Right lung (tissue), 10 donors: Measurements from ENCODE around the gene SAG. TPM values are rescaled to one million over a fixed set of nuclear protein-coding genes. Genes with fewer than 3 reads are reported as not detected.

ENCODE experiments used
- DNase-seq, 2 donors: peaks; one replicate each; pipeline ENCODE4 v3.0.0-alpha.2; 2013
- long read RNA-seq, 8 donors: transcript quantifications; one replicate each; lab custom pipeline, GENCODE V29; 2026
- polyA plus RNA-seq, 5 donors: library from polyadenylated mRNA; unstranded; fragments of 120-200 nt; gene quantifications; one replicate each; pipeline versions ENCODE4 v1.2.1 to v1.2.3, GENCODE V29; 2013; ENCODE audit warnings: inconsistent platforms in 1 of 5, low replicate concordance in 1 of 5; ENCODE audit not compliant: insufficient read length in 5 of 5, insufficient read depth in 1 of 5

SAG gene
- polyA plus RNA-seq, result under 1 TPM; 0.11 to 0.29 (median 0.18) TPM
- long read RNA-seq, donor 1, result 0 reads
- long read RNA-seq, donor 2, result 0 reads
- long read RNA-seq, donor 3, result 0 reads
- long read RNA-seq, donor 4, result 0 reads
- long read RNA-seq, donor 5, result 0 reads
- long read RNA-seq, donor 6, result 0 reads
- long read RNA-seq, donor 7, result 0 reads
- long read RNA-seq, donor 8, result 0 reads

DNA sequence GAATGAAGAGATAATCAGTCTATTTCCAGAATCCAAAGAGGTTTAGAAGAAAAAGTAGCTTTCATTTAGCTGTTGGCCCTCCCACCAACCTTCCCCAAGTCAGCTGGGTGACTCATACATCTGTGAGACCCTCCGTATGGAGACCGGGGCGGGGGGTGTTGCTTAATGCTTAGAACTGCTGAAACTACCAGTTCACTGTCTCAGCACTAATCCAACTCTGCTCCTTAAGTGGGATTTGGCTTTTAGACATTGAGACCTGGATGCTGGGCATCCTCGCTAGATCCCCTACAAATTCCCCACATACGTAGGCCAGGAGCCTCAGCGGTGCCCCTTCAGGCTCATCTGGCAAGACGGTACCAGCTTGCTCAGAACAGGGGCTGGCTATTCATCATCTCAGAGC lies at the start of gene SAG:
Gene SAG, plus strand, starts transcription at position 252 of the 400 bp plus-strand sequence. CDS start 1,374 bp downstream, outside the sequence.
- no peak for DNase-seq

DNA sequence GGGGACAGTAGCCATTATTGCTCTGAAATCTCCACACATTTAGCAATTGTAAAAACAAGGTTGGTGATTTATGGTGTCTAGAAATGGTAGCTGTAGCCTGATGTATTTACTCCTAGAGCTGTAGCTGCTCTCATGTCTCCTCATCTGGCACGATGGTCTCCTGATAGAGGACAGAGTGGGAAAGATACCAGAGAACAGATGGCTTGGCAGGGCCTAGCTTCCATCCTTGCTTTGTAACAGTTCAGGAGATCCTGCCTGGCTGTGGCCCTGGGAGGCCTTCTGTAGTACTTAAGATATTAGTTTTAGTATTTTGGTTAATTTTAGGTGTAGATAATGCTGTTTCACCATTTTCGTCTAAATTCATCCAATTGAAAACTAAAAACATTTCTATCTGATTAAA lies 49.4 kb upstream of the SAG start:
- no peak for DNase-seq

DNA sequence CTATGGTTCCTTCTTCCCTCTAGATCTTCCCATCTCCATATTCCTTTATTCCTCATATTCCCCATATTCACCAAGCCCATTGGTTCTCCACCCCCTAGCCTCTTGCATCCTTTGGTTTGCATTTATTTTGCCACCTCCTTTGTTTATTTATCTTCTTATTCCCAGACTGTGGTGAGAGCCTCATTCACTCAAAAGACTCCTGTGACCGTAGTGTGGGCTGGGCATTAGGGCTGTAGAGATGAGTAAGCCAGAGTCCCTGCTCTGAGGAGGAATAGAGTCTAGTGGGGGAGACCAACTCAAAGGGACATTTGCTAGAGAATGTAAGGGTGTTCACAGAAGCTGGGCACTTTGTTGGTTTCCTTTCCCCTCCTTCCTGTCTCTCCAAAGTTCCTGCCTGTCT lies 47.9 kb upstream of the SAG start:
- no peak for DNase-seq

DNA sequence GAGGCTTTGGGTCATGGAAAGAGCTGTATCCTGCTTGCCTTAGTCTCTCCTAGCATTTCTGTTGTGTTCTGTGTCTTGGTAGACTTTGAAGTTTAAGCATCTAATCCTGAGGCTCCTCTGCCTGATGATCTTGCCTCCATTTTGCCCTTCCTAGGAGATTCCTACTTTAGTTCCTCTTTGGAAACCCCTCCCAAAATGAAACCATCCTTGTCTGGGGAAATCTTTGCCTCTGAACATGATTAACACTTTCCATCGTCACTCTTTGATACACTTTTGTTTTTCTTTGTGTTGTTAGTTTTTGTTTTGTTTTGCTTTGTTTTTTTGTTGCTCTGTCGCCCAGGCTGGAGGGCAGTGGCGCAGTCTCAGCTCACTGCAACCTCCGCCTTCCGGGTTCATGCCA lies 47.0 kb upstream of the SAG start:
- no peak for DNase-seq

DNA sequence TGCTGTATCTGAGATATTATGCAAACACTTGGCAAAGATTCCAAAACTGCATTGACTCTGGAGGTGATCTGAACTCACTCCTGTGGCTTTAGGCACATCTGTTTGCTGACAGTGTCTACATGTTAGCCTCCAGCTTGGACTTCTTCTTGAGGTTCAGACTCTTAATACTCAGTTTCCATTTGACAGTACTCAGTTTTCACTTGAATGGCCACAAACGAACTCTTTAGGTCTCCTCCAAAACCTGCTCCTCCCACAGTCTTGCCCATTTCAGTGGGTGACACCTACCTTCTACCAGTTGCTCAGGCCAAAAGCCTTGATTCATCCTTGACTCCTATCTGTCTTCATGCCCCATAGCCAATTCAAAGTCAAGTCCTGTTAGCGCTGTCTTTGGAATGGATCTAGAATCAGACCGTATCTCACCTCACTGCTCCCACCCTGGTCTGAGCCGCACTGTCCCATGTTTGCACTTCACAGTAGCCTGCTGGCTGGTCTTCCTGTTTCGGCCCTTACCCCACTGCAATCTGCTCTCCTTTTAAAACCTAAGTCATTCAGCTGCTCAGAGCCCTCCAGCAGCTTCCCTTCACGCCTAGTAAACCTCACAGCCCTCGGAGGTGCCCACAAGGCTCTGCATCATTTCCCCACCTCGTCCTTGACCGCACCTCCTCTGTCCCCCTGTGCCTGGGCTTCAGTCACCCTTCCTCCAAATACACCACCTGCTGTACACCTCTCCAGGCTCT lies 45.6 kb upstream of the SAG start:
- DNase-seq, result no peak

DNA sequence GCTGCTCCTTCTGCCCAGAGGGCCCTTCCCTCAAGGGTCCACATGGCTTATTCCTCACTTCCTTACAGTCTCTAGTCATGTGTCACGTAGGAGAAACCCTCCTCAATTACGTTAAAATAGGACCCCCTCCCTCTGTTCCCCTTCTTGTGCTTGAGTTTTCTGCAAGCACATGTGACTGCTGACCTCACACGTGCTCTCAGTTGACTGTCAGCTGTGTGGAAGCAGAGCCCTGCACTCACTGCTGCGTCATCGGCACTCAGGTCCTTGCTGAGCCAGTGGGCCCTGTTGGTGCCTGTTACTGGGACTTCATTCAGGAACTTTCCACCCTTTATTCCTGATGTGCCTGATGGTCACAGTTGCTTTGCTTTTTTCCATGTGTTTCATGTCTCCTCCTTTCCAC lies 45.1 kb upstream of the SAG start:
- no peak for DNase-seq

DNA sequence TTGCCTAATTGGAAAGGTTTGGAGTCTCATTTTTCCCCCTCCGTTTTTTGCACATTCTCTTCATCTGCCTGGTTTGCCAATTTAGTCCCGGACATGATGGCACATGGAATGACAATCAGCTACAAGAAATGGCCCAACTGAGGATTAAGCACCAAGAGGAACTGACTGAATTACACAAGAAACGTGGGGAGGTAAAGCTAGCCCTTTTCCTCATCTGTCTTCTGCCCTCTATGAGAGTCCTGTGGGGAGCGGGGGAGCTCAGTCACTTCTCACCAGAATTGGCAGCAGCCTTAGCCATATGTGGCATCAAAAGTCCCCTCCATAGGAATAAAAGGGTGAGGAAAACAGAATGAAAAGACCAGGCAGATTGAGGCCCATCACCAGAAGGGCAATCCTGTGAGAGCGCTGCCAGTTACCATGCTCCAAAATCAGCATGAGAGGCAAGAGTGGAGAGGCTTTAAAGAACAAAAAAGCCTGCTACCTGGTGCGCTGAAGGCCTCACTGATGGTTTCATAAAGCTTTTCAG lies 44.5 kb upstream of the SAG start:
- DNase-seq, result no peak

DNA sequence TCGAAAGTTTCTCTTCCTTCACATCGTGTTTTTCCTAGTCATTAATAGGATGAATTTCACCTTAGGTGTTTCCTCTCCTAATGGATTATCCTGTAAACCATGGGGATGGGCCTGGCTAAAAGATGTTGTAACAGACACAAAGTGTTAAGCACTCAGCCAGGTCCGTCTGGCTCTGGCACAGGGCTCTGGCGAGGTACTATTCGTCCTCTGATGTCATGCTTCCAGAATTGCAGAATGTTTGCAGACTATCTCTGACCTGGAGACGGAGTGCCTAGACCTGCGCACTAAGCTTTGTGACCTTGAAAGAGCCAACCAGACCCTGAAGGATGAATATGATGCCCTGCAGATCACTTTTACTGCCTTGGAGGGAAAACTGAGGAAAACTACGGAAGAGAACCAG lies 42.9 kb upstream of the SAG start:
- DNase-seq, result no peak

DNA sequence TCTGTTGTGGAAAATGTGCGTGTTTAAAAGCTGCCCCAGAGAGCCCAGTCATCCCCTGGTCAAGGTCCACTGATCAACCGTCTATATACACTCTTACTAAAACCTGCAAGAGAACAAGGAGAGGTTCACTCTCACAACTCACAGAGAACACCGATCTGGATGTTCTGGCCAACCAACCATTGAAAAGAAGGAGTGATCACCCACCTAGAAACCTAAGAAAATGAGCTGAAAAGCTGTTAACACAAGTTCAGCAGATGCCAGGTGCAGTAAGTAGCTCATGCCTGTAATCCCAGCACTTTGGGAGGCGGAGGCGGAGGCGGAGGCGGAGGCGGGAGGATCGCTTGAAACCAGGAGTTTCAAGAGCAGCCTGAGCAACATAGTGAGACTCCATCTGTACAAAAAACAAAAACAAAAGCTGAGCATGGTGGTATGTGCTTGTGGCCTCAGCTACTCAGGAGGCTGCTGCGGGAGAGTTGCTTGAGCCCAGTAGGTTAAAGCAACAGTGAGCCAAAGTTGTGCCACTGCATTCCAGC lies 41.7 kb upstream of the SAG start:
- DNase-seq, result no peak

DNA sequence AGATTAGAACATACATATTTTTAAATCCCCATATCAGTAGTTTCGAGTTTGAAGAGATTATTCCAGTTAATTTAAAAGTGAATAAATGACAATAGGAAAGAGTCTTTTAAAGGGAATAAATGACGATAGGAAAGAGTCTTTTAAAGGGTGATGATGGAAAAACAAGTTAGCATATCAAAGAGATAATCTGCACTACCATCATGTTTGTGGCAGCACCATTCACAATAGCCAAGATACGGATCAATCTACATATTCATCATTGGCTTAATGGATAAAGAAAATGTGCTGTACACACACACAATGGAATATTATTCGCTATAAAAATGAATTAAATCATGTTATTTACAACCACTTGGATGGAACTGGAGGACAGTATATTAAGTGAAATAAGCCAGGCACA lies 41.1 kb upstream of the SAG start:
- DNase-seq, result no peak

DNA sequence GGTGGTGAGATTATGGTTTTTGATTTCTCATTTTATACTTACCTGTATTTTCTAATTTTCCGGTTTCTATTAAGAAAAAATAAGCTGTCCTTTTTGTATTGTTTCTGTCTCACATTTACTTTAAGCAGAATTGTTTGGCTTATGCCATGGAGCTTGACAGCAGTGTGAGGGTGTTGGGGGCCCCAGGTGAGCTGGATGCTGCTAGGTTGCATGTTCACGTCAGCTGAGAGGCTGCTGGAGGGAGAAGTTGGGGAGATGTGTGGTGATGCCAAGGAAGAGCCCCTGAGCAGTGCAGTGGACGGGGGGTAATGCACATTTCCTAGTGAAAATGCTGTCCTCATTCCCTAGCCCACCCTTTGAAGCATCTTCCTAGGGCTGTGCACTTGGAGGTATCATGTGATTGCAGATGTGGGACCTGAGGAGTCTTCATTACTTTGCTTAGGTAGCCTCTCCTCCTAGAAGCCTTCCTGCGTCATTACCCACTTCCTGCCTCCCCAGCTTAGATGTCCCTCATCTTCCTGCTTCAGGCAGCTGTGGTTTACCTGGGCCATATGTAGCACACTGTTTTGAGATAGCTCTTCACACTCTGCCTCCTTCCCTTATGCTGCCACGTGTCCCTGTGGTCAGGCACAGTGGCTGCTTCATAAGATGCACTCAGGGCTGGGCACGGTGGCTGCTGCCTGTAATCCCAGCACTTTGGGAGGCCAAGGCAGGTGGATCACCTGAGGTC lies 39.9 kb upstream of the SAG start:
- no peak for DNase-seq

DNA sequence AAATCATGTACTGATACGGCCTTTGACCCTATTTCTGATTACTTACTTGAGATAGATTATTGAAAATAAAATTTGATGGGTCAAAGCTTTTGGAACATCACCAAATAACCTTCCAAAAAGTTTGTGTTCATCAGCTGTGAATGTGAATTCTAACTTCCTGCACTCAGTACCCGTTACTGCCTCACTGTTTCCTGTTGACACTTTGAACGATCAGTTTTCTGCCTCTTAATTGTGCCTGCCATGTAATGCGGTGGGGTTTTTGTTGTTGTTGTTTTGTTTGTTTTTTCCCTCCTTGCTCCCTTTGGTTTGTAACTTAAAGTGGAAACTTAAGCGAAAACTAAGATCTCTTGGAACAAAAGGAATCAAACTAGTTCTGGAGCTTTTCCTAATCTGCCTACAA lies 37.2 kb upstream of the SAG start:
- no peak for DNase-seq

DNA sequence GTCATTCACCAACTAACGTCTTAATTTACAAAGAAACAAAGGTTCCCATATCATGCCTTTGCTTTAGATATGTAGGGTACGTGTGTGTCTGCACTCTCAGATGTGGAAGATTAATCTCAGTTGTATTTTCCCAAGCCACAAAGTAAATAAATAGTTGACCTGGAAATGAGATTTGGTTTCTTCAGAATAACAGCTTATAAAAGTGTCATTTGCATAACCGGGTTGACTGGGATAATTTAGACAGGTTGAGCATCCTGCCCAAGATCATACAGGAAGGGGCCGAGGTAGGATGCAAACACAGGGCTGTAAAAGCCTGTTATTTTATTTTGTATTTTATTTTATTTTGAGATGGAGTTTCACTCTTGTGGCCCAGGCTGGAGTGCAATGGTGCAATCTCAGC lies 36.7 kb upstream of the SAG start:
- DNase-seq, result no peak

DNA sequence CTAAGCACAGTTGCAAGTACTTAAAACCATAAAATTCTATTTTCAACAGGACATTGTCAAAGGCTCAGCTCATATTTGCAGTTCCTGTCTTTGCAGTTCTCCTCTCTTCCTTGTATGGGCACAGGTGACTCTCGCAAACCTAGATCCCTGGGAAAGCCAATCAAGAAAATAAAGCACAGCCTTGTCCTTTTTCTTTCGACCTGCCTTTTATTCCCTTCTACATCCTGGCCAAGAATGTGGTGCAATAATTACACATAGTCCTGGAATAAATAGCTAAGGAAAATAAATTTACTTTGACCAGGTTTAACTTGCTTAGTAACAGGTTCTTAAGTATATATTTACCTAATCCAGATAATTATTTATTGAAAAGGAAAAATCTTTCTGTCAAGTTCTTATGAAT lies 35.9 kb upstream of the SAG start:
- no peak for DNase-seq

DNA sequence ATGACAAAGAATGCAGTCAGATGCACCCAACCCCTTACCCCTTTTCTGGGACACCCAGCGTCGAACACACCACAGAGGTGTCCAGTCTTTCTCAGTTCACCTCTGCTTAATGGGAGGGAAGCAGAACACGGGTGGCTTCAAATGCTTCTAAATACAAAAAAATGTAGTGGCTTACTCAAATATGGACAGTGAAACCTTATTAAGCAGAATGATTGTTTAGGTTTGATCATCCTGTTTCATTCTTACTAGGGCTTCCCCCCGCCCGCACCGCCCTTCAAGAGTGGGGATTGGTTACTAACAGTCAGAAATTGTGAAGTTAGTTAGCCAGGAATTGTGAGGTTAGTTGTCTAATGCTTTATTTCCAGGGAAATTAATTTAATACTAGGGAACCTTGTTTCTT lies 34.5 kb upstream of the SAG start:
- no peak for DNase-seq

DNA sequence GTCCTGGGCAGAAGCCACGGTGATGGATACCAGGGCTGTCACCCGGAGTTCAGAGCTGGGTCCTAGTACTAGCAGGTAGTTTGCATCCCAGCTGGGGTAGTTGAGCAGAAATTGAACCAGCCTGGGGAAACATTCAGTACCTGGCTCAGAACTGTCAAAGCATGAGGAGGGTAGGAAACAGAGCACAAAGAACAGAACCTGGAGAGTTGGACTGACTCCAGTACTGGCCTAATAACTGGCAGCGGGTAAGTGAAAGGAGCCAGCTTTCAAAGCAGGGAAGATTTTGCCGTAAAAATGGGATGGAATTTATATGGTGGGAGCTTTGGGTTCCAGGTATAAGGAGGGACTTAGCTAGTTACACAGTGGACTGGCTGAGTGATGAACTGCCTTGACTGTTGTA lies 32.4 kb upstream of the SAG start:
- DNase-seq, result no peak

DNA sequence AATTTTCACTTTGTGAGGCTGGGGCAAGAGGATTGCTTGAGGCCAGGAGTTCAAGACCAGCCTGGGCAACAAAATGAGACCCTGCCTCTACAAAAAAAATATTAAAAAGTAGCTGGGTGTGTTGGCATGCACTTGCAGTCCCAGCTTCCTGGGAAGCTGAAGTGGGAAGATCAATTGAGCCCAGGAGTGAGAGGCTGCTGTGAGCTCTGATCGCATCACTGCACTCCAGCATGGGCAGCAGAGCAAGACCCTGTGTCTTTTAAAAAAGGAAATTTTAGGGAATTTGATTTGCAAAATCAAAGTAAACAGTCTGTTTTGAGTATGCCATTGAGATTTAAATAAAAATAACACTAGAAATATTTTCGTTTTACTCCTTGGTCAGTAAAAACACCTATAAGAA lies 28.7 kb upstream of the SAG start:
- DNase-seq, result no peak

DNA sequence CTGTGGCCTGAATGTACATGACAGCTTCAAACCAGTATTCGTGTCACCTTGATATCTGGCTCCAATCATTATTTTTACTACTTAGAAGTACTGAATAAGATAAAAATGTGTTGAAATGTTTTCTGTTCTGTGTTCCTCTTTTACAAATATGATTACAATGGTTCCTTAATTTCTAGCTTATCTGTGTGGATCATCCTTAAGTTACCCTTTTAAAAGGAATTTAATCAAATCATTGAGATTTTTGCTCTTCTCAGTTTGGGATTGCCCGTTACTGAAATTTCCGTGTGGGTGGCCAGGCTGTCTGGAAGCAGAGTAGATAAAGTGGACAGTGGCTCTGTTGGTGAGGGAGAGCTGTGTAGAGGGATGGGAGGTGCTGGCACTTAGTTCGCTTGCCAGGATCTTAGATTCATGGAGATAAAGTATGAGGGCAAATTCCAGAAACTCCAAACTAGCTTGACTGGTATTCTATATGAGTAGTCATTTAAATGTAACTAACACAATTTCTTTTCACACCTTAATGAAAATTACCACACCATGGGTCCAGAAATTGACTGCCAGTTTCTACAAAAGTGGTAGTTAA lies 27.4 kb upstream of the SAG start:
- DNase-seq, result no peak

DNA sequence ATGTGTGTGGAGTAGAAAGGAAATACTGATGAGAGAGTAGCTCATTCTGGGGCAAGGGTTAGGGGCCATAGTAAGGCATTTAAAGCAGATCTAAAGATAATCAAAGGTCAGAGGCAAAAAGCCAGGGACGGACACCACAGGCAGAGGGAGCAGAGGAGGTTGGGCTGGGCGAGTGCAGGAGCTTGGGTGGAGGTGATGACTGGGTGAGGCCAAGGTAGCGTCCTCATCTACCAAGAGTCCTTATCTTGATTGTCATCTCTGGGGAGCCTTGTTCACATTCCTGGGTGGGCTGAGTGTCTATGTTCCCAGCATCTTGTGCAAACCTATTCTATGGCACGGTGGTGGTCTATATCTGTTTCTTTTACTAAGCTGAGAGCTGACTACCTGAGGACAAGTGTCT lies 26.1 kb upstream of the SAG start:
- DNase-seq, result no peak

DNA sequence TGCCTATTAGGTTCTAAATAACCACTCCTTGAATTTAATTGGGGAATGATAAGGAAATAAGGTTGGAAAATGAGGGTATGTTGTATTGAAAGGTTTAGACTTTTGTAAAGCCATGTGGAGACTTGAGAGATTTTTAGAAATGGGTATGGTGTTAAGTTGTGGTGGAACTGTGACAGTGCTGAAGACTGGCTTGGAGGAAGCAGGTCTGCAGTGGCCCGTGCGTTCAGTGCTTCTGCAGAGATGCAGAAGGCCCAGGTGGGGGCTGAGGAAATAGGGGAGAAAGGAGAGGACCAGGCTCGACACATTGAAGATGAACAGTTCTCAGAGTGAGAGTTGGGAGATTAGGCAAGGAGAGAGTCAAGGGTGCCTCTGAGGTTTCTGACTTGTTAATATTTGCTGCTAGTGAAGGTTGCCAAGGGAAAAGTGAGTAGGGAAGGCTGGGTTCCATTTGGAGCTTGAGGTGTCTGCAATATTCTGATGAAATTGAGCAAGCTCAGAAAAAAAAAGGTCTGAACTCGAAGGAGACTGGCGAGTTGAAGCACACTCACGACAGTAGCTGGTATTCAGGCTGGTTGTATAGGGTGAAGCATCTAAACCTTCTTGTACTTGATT lies 25.5 kb upstream of the SAG start:
- DNase-seq, result no peak

DNA sequence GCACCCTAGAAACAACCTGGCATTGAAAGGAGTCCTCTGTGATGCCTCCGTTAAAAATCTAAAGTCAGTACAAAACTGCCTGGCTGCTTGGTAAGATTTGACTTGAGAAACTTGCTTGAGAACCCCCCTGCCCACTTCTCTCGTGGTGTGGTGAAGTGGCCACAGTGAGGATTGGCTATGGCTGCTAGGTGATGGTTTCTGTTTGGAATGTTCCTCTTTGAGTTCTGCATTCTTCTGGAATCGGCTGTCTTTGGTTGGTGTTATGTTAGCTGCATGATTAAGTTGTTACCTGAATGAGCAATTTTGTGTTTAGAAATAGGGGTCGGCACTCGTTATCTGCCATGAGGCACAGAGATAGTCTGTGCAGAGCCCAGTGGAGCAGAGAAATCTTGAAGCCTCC lies 21.7 kb upstream of the SAG start:
- DNase-seq, result no peak

DNA sequence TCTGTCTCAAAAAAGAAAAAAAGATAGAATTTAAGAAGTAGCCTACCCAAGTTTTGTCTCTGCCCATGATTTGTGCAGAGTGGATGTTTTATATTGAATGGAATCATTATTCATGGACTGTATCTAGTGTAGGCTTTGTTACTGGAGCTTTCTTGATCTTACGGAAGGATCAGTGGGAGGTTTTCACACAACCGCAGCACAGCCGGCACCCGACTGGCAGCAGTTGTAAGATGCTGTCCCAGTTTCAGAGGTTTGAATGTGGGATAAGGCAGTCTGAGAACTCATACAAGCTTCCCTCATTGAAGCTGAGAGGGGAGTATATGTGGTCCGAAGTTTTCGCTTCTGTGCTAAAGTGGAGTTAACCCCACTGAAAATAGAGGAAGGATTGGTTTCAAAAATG lies 19.7 kb upstream of the SAG start:
- no peak for DNase-seq
